Uterus (tissue), 2 donors: ENCODE results near the gene NDST4.

Source experiments
- POLR2A ChIP-seq, 2 donors: fragments of 450-650 bp; IDR thresholded peaks; one replicate each; pipeline ENCODE4 v1.6.1; 2016; ENCODE audit warnings: antibody characterized with exemption in 2 of 2, mild to moderate bottlenecking in 1 of 2, moderate library complexity in 1 of 2
- TF ChIP-seq, protein P1 (sequence below), 4 experiments: fragments of 200-600 bp in 2 of 4; fragments of 450-650 bp in 2 of 4; sonication (generic) in 2 of 4; IDR thresholded peaks; one replicate each; pipeline ENCODE4 v1.5.1; 2016 to 2019; ENCODE audit warnings: antibody characterized with exemption in 4 of 4, mild to moderate bottlenecking in 2 of 4, moderate library complexity in 1 of 4

DNA sequence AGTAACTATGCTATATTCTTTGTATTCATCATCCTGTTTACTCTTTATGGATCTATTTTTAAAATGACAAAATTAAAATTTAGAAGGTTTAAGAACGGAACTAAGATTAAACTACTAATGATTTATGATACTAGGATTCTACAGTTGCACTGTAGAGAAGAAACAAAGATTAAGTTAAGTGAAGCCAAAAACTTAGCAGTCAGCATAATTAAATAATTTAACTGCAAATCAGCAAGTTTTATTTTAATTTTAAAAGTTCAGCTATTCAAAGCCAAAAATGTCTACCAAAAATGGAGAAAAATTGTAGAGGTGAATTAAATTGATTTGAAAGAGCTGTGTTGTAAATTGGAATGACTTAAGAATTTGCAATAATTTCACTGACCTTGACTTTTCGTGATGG, 30.8 kb downstream of the NDST4 start:
- TF ChIP-seq, protein P1, sequence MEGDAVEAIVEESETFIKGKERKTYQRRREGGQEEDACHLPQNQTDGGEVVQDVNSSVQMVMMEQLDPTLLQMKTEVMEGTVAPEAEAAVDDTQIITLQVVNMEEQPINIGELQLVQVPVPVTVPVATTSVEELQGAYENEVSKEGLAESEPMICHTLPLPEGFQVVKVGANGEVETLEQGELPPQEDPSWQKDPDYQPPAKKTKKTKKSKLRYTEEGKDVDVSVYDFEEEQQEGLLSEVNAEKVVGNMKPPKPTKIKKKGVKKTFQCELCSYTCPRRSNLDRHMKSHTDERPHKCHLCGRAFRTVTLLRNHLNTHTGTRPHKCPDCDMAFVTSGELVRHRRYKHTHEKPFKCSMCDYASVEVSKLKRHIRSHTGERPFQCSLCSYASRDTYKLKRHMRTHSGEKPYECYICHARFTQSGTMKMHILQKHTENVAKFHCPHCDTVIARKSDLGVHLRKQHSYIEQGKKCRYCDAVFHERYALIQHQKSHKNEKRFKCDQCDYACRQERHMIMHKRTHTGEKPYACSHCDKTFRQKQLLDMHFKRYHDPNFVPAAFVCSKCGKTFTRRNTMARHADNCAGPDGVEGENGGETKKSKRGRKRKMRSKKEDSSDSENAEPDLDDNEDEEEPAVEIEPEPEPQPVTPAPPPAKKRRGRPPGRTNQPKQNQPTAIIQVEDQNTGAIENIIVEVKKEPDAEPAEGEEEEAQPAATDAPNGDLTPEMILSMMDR (IDR thresholded peaks at IDR 0.05), result no peak
- TF ChIP-seq POLR2A (IDR thresholded peaks at IDR 0.05), result no peak
